Globus pallidus (tissue), 1 donor: ENCODE data around the gene TMEM223.
"Not testable (repeated sequence)": the region's sequence is repeated elsewhere in the genome, so short reads cannot be mapped to it uniquely, and the experiment has no call there.

Experiments used
- DNase-seq: peaks from one replicate; pipeline ENCODE4 v3.0.0-alpha.2; 2015; ENCODE audit warnings: low spot score

The TMEM223 gene

GRCh38 chr11:62752994-62753735, 38.6 kb downstream of the TMEM223 start:
- no peak for DNase-seq

- DNase-seq: no peak
These were observed 39.5 kb downstream of the TMEM223 start for GRCh38 chr11:62752177-62752785.

DNA sequence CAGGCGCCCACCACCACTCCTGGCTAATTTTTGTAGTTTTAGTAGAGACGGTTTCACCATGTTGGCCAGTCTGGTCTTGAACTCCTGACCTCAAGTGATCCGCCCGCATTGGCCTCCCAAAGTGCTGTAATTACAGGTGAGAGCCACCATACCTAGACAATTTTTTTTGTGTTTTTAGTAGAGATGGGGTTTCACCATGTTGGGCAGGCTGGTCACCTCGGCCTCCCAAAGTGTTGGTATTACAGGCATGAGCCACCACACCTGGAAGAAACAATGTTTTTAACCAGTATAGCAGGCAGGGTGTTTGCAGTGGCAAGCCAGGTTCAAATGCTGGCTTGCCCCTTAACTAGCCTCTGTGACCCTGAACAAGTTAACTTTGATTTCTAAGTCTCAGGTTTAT, 41.9 kb downstream of the TMEM223 start:
- not testable (repeated sequence) for DNase-seq

- DNase-seq: peak; percentile 66
These were observed 44.2 kb downstream of the TMEM223 start for GRCh38 chr11:62747475-62748160.
